ENCODE measurements around the gene ELOVL5.

DNA sequence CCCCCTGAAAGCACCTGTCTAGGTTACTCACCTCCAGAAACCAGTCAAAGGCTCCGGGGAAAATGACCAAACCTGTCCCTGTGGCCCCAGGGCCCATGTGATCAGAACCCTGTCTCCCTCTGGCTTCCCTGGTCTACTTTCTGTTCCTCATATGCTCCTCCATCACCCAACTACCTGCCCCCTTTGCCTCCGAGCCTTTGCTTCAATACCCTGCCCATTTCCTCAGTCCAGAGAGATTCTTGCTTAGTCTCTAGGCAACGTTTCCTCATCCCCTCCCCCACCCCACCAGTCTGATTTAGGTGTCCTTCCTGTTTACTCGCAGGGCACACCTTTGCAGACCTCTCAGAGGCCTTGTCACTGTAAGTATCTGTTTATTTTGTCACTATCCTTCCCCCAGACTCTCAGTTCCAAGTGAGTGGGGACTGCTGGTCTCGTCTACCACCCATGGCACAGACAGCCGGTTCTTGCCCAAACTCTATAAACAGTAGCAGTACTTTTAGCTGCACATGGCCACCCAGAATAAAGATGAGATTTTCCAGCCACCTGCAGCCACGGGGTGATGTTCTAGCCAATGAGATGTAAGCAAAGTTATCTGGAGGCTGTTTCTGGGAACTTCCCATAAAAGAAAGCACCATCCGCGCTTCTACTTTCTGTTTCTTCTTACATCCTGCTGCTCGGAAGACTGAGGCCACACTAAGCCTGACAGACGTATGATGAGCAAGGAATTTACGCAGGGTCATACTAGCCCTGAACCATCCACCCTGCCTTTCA, 13.3 kb downstream of the ELOVL5 start:
- no peak for TF ChIP-seq CTCF (IDR thresholded peaks at IDR 0.05; ENCODE audit: low read depth, low read length)
- TF ChIP-seq POLR2A (IDR thresholded peaks at IDR 0.05; ENCODE audit: extremely low read depth, insufficient read length): no peak

Measured in NB4 (cell line).